NCI-H1417 treated with DMSO at 0.1 percent for 48 hours (cell line): ENCODE results near the gene CLDN3.
"Not testable (repeated sequence)": the region's sequence is repeated elsewhere in the genome, so short reads cannot be mapped to it uniquely, and the experiment has no call there.

Experiments
- DNase-seq: peaks from one replicate; lab custom pipeline; 2025; lab: John Stamatoyannopoulos, UW

CLDN3 gene

GRCh38 chr7:73736885-73737284 is 33.2 kb downstream of the CLDN3 start:
- no peak for DNase-seq

- DNase-seq, result no peak
These were observed 34.6 kb downstream of the CLDN3 start for GRCh38 chr7:73735528-73735905.

- DNase-seq, result peak; percentile 23
These were observed 35.2 kb downstream of the CLDN3 start for GRCh38 chr7:73734619-73735527.

GRCh38 chr7:73732397-73732796 is 37.7 kb downstream of the CLDN3 start:
- no peak for DNase-seq

GRCh38 chr7:73730485-73730884 is 39.6 kb downstream of the CLDN3 start:
- DNase-seq, result no peak

GRCh38 chr7:73728551-73728950 is 41.5 kb downstream of the CLDN3 start:
- DNase-seq, result no peak

GRCh38 chr7:73727952-73728351 is 42.1 kb downstream of the CLDN3 start:
- DNase-seq, result no peak

GRCh38 chr7:73726083-73726466 is 44.0 kb downstream of the CLDN3 start:
- no peak for DNase-seq

- DNase-seq, result no peak
These were observed 46.3 kb downstream of the CLDN3 start for GRCh38 chr7:73723813-73724212.

- DNase-seq, result no peak
These were observed 47.3 kb downstream of the CLDN3 start for GRCh38 chr7:73722785-73723184.

GRCh38 chr7:73722182-73722581 is 47.9 kb downstream of the CLDN3 start:
- DNase-seq, result not testable (repeated sequence)

GRCh38 chr7:73721377-73721817 is 48.7 kb downstream of the CLDN3 start:
- no peak for DNase-seq

- DNase-seq, result not testable (repeated sequence)
These were observed 49.6 kb downstream of the CLDN3 start for GRCh38 chr7:73720443-73720842.

- DNase-seq, result no peak
These were observed 50.3 kb downstream of the CLDN3 start for GRCh38 chr7:73719806-73720169.
